ENCODE measurements around the gene ACSS2.

ACSS2 gene

DNA sequence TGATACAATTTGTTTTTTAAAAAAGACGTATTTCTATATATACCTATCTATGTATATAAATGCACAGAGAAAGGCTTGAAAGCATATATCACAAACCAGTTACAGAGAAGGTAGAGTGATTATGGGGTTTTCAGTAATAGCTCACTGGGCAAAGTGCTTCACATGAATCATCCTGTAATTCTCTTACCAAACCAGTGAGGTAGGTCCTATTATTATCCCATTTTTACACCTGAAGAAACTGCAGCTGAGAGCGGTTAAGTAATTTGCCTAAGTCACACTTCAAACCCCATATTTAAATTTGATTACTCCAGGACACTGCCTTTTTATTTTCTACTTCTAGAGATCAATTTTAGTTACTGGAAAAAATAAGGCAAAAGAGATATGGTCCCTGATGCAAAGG, 74.8 kb downstream of the ACSS2 start:
- no peak for DNase-seq

DNA sequence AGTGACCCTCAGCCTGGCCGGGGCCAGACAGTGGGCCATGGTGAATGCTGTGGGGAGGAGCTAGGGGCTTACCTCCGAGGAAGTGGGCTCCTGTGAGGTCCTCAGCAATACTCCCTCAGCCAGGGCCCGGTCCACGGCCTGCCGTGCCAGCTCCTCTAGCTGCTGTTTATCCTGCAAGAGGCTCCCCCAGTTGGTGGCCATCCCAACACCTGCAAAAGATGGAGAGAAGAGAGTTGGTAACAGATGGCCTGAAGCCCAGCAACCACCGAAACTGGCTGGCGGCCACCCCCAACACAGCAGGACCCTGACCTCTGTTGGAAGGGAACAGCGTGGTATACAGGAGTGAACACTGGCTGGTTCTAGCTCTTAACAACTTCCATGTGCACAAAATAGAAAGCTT, 75.2 kb downstream of the ACSS2 start:
- DNase-seq, result no peak

DNA sequence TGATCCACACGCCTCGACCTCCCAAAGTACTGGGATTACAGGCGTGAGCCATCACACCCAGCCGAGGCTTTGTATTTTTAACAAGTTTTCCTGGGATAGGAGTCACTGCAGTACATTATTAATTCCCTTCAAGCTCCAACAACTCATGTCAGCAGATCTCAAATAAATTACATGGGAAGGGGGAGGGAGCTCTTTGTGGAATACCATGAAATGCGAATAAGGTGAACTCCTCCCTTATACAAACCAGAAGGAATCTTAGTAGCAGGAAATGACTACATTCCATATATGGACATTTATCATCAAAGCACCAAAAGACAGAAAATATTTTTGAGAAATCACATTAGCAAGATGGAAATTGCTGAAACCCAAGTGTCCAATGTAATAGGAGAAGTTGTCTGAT, 76.3 kb downstream of the ACSS2 start:
- no peak for DNase-seq

DNA sequence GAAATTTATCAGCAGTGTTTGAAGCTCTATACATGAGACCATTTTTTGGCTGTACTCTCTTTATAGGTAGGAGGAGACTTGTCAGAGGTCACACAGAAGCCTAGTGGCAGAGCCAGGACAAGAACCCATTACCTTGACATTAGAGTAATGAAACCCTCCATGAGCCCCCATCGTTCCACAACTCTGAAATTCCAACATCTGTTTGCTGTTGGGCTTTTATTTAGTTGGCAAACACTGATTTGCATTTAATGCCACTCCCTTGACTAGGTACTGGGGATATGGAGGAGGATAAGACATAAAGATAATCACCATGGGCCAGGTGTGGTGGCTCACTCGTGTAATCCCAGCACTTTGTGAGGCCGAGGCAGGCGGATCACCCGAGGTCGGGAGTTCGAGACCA, 77.5 kb downstream of the ACSS2 start:
- DNase-seq, result no peak

DNA sequence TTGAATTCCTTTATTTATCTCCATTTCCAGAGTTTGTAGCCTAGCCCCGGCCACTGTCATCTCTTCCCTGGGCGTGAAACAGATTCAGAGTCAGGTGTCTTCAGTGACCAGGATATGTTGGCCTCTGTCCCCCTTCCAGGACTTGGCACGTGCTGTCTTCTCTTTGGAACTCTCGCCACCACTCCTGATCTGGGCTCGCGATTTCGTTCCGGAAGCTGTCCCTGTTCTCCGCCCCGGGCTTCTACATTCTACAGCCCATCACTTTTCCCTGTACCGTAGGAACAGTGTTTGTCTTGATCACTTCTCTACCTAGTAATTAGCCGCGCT, 78.5 kb downstream of the ACSS2 start:
- DNase-seq, result peak; percentile 73

DNA sequence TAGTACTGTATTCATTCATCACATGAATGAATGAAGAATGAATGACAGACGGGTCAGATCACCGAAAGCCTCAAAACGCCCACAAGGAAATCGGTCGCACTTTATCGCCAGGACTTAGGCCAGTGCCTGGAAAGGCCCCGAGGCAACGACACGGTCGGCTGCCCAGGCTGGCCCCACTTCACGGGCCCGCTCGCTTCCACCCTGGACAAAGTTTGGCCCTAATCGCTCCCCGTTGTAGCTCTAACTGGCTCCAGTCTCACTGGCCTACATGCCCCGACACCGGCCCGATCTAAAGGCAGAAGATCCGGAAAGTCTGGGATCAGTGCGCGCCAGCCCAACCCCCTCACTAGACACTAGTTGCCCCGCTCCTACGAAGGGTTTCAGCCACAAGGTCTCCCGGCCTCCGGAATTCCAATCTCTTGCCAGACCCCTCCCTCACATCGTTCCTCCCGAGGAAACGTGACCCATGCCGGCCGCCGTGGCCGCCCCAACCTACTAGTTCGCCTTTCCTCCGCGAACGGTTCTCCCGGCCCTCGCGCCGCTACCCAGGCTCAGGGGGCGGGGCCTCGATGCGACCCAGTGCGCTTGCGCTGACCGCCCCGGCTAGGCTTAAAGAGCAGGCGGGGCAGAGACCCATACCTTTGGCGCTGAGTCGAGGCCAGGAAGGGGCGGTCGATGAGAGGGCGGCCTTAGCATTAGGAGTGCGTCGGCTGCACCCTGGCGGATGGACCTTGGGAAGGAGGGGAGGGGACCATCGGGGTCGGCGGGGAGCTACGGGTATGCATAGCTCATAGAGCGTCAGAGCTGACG, 79.0 kb downstream of the ACSS2 start, which contains the start of the genes GSS and MYH7B:
TSS of gene GSS (minus strand) at position 576 of the 810 bp plus-strand sequence. CDS start 3,954 bp downstream, outside the sequence.
TSS of gene MYH7B (plus strand) at position 638 of the 810 bp plus-strand sequence. CDS start 22,138 bp downstream, outside the sequence.
- DNase-seq, result peak; percentile 95

DNA sequence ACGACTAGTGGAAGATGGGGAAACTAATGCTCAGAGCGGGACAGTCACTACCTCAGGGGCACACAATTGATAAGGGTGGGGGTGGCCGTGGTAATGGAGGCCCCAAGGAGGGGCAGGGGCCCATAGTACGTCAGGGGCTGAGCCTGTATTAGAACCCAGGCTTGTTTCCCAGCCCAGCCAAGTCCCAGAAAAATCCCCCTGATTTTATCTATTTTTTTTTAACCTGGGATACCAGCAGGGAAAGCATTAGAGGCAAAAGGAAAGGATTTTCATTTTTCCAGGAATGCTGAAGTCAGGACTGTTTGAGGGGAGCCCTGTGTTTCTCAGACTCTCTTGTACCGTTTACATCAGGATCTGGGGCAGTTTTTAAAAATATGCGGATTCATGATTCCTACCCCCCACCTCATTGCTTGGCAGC, 79.6 kb downstream of the ACSS2 start:
- no peak for DNase-seq

DNA sequence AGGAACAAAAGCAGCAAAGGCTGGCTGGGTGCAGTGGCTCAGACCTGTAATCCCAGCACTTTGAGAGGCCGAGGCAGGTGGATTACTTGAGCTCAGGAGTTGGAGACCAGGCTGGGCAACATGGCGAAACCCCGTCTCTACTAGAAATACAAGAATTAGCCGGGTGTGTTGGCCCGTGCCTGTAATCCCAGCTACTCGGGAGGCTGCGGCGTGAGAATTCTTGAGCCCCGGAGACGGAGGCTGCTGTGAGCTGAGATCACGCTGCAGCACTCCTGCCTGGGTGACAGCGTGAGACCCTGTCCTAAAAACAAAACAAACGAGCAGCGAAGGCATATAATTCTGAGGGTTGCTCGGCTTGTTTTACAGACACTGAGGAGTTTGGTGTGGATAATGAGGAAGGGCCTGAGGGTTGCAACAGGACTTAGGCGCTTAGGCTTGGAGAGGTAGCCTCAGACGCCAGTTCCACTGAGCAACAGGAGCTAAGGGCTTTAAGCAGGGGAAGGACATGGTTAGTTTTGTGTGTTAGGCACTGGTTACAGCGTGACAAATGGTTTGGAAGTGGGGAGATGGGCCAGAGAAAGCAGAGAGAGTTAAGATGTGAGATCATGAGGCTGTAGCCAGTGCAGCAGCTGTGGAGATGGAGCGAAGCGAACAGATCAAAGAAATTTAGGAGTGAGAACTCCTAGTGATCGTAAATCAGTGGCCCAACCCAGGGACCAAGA, 80.5 kb downstream of the ACSS2 start:
- DNase-seq, result no peak

DNA sequence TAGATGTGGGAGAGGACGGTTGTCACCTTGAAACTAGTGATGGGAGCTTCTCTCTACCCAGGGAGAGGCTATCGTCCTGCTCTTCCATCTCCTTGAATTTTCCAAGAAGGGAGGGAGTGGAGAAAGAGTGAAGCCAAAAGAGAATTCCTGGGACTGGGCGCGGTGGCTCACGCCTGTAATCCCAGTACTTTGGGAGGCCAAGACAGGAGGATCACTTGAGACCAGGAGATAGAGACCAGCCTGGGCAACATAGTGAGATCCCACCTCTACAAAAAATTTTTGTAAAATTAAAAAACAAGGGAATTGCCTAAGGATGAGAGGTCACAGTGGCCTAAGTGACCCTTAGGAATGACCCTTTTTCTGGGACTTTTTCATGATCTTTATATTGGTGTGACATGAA, 88.1 kb downstream of the ACSS2 start:
- no peak for DNase-seq

DNA sequence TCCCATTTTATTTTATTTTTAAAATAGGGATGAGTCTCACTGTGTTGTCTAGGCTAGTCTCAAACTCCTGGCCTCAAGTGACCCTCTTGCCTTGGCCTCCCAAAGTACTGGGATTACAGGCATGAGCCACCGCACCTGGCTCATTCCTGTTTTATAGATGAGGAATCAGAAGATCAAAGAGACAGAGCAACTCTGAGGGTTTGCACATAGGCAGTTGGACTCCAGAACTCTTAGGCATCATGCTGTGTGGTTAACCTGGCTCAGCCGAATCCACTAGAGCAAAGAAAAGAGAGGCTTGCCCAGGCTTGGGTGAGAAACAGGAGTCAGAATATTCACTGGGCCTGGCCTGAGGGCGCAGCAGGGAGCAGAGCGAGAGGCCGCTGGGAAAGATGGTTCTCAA, 88.6 kb downstream of the ACSS2 start:
- DNase-seq, result no peak

DNA sequence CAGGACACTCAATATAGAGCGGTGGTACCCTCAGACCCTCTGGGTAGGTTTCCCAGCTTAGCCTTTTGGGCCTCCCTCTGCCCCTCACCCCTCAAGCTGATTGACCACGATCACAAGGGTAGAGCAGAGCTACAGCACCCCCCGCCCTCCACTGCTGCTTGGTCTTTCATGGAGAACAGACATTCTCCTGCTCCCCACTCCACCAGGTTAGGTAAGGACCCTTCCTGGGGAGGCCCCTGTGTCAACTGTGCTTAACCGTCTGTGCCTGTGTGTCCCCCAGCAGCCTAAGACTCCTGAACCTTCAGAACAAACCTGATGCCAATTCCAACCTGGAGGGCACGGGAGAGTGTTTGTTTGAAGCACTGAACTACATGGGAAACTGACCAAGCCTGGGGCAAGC, 91.0 kb downstream of the ACSS2 start:
- DNase-seq, result no peak

DNA sequence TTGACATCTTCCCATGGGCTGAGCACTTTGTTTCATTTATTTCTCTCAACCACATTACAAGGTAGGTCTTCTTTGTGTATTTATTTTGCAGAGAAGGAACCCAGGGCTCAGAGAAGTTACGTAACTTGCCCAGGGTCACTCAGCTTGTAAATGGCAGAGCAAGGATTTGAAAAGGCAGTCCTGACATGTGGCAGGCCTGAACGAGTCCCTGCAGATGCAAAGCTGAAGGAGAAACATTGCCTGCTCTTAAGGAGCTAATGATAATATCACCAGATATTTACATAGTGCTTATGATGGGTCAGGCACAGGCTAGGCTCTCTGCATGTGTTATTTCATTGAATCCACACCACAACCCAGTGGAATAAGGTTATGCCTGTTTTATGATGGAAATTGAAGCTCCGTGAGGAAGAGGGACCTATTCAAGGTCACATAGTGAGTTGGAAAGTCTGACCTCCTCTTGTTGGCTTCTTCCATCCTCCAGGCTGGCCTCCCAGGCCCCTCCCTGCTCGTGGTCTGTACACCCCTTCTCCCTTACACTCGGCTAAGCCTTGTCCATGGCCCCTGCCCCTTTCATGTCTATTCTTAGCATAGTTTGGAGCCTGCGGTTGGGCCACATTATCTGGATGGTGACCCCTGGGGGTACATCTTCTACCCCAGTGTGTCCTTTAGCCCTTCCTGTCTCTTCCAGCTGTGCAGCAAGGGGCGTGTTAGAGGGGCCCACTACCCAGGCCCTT, 91.8 kb downstream of the ACSS2 start:
- DNase-seq, result no peak

DNA sequence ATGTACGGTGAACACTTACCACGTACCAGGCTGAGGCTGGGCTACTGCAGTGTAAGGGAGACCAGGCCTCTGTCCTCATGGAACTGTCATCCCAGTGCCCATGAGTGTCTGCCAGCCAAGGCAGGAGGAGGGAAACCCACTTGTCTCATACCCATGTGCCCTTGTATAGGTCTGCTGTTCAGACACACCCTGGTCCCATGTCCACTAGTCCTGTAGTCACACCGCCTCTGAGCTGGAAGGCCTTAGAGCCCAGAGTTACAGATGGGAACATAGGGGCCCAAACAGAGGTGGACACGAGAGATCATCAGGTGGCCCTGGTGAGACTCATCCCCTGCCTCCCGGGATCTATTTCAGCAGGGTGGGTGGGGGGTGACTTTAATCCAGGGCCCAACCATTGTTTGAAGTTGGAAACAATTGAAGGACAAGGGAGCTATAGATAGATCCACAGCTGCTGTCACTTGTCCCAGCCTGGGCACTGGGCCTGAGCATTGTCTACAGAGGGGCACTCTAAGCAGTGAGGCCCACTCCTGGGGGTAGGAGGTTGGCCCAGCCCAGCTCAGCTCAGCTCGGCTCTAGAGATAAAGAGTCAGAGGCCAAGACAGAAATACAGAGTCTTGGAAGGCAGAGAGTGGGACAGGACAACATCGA, 93.9 kb downstream of the ACSS2 start:
- DNase-seq, result no peak

DNA sequence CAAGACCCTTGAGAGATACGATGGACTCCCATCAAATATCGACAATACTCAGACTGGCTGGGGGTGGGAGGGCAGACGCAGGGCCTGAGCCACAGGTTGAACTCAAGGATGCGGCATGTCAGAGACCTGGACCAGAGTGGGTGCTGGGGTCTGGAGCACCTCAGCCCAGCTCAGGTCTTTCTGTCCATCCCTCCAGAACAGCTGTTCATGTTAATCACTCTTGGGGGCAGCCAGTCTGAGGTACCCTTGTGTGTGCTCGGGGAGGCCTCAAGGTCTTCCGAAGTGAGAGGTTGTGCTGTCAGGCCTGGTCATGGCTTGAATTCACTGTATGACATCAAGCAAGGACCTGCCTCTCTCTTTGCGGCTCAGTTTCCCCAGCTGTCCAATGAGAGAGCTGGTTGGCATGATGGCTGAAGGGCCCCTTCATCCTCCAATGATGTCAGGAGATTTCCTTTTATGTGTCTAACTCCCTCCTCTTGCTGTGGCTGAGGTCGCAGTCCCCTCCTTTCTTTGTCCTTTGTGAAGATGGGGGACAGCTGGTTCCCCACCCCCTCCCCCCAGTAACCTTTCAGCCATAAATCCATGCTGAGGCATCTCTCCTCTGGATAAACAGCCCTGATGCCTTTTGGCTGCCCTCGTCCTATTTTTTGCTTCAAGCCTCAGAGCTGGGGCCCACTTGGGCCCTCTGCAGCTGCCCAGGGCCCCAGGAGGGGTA, 94.6 kb downstream of the ACSS2 start:
- DNase-seq, result no peak

DNA sequence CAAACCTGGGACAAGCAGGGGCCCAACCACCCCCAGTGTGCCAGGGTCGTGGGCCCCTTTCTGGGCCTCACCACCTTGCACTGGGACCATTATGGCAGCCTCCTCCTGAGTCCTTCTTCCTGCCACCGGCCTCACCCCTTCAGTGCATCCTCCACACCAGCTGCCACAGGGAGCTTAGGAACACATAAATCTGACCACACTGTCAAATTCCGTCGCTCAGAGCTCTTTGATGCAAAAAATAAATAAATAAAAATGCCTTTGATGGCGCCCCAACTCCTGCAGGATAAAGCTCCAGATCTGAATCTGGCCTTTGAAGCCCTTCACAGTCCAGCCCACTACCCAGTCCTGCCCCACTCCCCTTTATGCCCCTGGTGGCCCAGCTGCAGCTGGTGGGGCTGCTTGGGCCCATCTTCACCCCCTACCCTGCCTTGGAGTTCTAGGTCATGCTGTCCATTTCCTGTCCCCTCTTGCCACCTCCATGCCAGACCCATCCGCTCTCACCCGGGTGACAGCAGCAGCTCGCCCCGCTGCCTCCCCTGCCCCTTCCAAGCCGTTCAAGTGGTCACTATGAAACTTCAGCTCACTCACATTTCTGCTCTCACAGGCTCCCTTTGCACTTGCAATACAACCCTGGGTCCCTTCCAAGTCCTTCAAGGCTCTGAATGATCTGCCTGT, 95.3 kb downstream of the ACSS2 start:
- DNase-seq, result no peak

DNA sequence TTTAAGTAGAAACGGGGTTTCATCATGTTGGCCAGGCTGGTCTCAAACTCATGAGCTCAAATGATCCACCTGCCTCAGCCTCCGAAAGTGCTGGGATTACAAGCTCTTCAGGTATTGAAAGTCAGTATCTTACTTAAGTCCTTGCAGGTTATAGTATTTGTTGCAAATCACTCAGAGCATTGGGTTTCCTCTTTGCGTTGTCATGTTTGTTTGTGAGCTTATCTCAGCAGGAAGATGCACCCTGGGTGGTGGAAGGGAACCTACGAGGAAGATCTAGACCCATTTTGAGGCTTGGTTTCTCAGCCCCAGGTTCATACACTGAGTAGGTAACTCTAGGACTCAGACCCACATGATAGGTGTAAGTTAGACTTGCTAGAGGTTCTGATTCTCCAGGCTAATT, 97.8 kb downstream of the ACSS2 start:
- no peak for DNase-seq

DNA sequence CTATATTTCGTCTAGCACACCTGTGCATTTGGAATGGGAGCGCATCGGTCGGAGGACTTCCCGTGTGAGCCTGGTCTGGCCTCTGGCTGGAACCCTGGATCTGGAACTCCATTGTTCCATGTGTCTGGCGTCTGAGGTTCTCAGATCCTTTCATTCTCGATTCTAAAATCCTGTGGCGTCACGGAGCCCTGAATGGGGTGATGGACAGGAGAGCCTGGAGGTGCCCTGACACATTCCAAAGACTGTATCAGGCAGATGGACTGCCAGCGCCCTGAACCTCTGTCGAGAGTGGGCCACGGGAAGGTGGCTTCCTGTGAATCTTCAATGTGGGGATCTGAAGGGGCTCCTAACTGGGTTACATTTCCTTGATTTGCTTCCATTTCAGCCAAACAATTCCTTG, 99.9 kb downstream of the ACSS2 start:
- DNase-seq, result no peak

Data from hematopoietic multipotent progenitor cell treated with erythropoietin and hydrocortisone succinate and interleukin-3 and kit ligand, for 8 days (in vitro differentiated cells).